DMS53 treated with DMSO at 0.1 percent for 48 hours (cell line): ENCODE data around the gene PDE4D.

Experiments used
- DNase-seq: peaks from one replicate; lab custom pipeline; 2025; ENCODE audit not compliant: unreplicated experiment; lab: John Stamatoyannopoulos, UW

The PDE4D gene

DNA sequence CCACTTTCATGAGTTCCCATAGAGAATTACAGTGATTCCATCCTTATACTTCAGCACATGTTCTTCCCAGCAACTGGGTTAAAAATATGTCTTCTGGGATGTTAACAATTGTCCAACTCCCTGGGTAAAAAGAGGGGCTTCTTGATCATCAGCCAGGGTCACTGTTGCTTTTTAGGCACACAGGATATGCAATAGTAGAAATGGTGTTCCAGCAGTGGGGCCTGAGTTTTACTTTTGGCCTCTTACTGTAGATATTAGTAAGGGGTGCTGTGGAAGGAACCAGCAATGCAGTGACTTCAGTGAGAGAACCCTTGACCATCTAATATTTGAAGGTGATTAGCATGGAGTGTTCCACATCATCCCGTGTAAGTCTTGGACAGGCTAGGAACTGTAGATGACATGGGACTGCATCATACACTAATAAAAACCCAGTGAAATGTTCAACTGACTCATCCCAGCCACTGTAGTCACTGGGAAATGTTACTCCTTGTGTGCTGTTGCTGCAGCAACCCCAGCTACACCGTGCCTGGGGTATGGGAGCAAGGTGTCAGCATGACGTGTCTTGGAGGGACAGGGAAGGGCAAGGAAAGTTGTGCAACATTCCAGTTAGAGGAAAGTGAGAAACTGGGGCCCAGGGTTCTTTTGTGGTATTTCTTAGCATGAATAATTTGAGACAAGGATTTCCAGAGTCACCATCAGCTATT is 699.8 kb downstream of the PDE4D start:
- no peak for DNase-seq

- no peak for DNase-seq
These were observed 702.8 kb downstream of the PDE4D start for GRCh38 chr5:59190746-59191145.

DNA sequence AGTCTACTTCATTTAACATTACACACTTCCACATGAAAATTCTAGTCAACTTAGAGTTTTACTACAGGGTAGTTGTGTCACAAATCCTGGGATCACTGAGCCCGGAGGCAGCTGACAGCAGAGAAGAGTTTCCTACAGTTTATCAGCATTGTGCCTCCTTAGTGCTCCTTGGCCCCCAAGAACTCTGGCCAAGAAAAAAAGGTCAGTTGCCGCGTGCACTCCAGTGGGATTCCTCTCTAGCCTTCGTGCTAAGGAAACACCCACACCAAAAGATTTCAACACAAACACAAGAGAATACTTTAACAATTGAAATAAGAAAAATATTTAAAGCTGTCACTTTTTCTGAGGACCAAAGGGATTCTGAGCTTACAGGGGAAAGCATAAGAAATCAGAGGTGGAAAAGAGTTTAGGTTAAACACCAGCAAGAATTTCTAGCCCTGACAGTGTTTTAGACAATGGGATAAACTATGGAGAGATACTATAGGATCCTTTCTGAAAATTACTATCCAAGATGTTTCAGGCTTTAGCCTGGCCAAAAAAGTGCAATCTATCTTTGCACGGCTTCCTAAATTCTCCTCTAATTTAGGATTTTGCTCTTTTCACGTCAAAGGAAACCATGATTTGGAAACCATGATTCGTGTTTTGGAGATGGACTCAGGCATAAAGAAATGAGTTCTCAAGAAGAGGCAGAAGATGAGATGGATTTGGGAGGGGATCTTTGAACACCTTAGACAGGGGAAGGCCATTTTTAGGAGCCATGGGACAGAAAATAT is 703.9 kb downstream of the PDE4D start:
- no peak for DNase-seq

- peak; percentile 62 for DNase-seq
These were observed 704.9 kb downstream of the PDE4D start for GRCh38 chr5:59188419-59189225.

DNA sequence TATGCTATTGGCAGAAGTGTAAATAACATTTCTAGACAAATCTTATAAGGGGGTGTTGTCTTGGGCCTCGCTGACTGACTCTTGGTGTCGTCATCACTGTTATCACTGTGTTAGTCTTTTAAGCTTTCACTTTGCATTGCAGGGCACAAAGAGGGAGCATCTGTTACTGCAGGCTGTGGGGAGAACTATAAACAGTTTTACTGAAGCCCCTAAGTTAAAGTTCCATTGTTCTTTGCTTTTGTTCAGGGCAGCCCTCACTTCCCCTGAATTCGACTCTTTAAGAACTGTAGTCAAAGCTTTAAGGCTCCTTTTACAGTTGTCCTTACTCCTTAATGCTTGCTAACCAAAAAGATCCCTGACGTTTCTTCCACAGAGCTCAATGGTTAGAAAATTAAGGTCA is 705.7 kb downstream of the PDE4D start:
- no peak for DNase-seq

DNA sequence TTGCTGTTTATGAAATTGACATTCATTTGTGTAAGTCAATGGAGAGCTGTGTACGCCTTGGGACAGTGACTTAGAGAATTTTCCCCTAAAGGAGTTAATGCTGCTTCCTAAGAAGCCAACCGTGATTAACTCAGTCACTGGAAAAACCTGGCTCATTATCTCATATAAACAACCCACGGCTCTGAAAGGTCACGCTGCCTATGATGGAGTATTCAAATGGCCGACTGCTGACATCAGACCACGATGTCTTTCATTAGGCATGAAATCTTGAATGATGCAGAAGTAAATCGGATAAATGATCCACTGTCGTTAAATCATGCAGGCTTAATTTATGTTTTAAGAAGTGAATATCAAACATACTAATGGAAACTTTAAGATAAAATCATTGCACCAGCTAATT is 706.9 kb downstream of the PDE4D start:
- DNase-seq = no peak

DNA sequence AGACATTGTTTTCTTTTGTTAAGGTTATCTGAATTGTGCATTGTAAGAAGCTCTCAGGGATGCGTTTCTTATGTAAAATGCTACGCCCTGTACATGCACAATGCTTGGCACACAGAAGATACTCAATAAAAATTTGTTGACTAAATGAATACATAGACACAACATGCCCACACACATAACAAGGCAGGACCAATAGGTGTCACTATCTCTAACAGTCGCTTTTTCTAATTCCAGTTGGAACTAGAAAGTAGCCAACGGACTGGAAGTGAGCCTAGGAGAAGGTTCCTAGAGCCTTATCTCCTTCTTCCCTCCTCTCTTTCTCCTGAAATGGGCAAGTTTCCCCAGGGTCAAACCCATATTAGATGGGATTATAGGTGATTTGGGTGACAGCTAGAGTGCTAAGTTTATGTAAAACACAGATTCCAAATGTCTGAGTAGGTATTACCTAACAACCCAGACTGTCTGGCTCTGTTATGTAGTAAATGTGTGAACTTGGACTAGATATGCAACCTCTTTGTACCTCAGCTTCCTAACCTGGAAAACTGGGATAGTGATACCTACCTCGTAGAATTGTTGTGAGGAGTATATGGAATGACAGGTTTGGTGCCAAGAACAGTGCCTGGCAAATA is 707.7 kb downstream of the PDE4D start:
- no peak for DNase-seq

DNA sequence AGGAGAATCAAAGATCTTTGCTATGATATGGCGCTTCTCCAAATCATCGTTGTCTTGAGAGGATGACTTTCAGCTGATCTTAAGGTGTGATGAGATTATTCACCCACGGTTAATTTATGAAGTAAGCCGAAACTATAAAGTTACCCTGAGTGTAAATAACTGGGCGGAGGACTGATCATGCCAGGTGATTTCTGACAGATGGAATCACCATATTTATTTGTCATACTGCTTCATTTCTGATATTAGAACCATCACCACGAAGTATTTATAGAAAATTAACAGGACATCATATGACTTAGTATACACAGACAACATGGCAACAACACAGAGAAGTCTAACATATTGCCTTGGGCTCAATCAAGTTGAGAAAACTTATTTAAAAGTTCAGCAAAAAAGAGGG is 708.8 kb downstream of the PDE4D start:
- DNase-seq = no peak

- no peak for DNase-seq
These were observed 710.8 kb downstream of the PDE4D start for GRCh38 chr5:59182760-59183159.

DNA sequence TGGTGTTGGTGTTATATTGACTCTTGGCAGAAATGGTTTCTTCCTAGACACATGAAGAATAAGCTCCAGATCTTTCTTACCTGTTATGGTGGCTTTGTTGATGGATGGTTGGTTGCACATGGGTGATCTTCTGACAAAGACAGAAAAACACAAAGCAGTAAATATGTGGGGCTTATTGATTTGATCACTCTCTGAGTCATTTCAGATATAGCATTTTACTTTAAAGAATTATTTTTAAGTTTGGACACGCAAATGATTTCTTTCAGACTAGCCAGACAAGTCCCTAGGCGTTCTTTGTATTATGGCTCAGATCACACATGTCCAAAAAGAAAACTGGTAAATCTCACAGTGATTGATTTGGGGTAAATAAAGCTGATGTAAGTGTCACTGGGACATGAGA is 713.0 kb downstream of the PDE4D start:
- DNase-seq = no peak

GRCh38 chr5:59179704-59180103 is 713.8 kb downstream of the PDE4D start:
- no peak for DNase-seq

DNA sequence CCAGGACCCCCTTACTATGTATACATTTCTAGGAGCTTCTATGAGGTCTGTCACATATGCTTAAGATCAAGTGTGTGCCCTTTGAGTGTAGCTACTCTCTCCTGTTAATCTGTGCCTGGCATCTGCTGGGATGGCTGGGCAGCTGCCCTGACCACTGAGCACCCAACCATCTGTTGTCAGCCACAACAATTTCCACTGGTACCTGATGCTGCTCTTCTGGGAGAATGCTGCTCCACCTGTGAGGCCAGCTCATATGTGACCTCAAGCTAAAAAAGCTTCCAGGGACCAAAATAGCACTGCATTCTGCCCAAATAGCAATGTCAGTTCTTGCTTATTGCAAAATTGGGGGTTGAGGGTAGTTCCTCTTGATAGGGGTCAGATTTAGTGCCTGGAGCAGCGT is 715.0 kb downstream of the PDE4D start:
- no peak for DNase-seq

DNA sequence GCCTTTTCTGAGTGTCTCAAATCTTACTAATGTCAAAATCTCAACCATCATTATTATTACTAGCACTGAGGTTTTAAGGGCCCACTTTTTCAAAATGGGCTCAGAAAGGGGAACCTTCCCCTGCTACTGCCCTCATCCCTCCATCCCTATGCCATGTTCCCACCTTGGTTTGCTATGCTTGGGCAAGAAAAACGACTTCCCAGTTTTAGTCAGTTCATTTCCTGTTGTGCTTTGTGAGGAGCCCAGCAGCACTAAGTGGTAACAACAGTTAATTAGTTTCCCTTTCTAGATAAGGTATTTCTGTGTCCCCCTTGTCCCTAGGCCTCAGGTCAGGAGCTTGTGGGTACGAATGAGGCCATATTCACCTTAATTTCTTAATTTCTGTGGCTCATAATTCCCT is 715.5 kb downstream of the PDE4D start:
- DNase-seq = no peak

DNA sequence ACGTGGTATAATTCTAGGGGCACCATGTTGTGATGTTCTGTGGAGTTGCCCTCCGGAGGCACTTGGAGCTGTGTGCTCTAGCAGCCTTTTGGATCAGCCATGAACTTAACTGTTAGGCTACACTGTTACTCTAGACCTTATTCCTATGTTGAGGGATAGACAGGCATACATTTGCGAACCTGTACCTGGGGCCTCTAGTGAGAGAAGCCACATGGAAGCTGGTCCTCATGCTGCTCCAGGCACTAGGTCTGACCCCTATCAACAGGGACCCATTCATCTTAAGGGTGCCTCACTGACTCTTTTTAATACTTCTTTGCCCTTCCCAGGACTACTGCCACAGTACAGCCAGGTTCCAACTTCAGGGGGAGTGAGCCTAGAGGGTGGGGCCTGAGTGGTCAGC is 715.9 kb downstream of the PDE4D start:
- DNase-seq = no peak

DNA sequence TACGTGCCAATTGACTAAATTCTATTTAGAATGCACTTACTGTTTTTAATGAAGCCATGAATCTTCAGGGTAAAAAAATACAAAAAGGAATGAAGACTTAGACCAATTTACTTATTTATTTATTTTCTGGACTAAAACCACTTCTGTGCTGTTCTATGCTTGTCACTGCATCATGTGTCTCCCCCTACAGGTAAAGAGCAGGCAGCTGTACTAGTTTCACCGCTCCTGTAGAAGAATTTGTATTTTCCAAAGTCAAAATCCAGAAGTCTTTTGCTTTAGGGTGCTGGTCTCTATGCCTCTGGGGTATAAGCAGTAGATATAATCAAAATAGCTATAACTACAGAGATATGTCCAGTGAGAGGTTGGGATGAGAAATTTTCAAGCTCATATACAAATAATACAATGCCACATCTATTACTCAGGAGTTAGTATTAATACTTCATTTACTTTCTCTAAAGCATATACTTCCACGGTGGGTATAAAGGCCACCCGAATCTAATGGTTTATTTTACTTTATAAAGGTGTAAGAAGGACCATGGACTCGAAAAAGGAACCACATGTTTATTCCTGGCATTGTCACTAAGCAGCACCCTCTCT is 719.2 kb downstream of the PDE4D start:
- DNase-seq = peak; percentile 53

GRCh38 chr5:59173578-59173977 is 719.9 kb downstream of the PDE4D start:
- DNase-seq = no peak

GRCh38 chr5:59171131-59171530 is 722.4 kb downstream of the PDE4D start:
- DNase-seq = no peak

GRCh38 chr5:59169768-59170150 is 723.8 kb downstream of the PDE4D start:
- no peak for DNase-seq

DNA sequence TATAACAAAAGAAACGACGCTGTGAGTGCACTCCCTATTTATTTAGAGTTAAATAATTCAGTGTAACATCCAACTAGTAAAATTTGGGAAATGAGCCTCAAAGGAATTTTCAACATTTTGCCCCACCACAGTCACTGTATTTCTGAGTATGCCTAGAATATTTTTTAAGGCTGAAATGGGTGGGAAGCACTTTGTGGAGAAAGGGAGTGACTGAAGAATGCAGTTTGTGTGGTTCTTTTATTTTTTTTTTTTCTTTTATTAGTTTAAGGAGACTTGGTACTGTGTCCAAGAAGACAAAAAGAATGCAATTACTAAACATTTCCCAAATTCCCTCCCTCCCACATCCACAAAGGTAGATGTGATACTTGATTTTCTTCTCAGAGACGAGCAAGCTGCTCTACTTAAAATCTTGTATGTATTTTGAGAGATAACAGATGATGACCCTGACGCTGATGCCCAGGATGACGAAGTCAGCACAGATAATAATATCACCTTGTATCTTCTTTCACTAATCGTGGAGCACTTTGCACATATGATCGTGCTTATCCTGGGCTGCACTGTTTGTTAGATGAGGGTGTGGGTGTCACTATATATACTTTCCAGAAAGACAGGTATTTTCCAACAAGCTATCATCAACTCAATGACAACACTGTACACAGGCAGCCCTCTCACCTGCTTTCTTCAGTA is 724.3 kb downstream of the PDE4D start:
- no peak for DNase-seq

DNA sequence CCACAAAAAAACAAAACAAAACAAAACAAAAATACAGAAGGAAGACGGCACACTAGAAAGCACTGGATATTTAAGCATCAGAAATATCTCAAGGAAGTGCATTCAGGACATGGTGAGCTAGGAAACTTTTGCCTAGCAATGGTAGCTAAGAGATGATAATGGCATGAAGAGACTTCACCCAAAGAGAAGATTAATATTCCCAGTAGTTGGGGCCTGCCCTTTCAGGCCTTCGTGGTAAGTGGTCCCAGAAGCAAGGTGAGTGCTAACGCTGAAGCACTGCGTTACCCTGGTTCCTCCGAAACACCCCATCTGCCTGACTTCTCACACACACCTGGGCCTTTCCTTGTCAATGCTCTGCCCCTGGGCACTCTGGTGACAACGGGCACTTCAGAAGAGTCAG is 725.5 kb downstream of the PDE4D start:
- DNase-seq = no peak
